ENCODE data around the gene ALG10B. TPM values are rescaled to one million over a fixed set of nuclear protein-coding genes. Genes with fewer than 3 reads are reported as not detected.

Gene ALG10B
- total and polyA plus RNA-seq, 2 of the 4 experiments (the other 2 are of a cell fraction), result 2.9 to 3.6 TPM

- no peak for TF ChIP-seq NFE2L2 (IDR thresholded peaks at IDR 0.05; ENCODE audit: low read depth, low read length)
- TF ChIP-seq MAZ (IDR thresholded peaks at IDR 0.05; ENCODE audit: borderline replicate concordance, low read depth, low read length), result no peak
- TF ChIP-seq RAD21 (IDR thresholded peaks at IDR 0.05; ENCODE audit: low read length), result no peak
- no peak for TF ChIP-seq CEBPB (IDR thresholded peaks at IDR 0.05; ENCODE audit: low read depth, low read length)
- no peak for TF ChIP-seq BHLHE40 (IDR thresholded peaks at IDR 0.05; ENCODE audit: low read depth, low read length)
- no peak for TF ChIP-seq MAFK (IDR thresholded peaks at IDR 0.05; ENCODE audit: low read depth, low read length)
- TF ChIP-seq RCOR1 (IDR thresholded peaks at IDR 0.05; ENCODE audit: insufficient replicate concordance, low read length), result no peak
- no peak for TF ChIP-seq CHD1 (IDR thresholded peaks at IDR 0.05; ENCODE audit: low read depth, low read length)
- TF ChIP-seq CTCF (conservative IDR thresholded peaks at IDR 0.05; ENCODE audit: low read depth, low read length), result no peak
- no peak for TF ChIP-seq RFX5 (IDR thresholded peaks at IDR 0.05; ENCODE audit: low read depth, low read length)
- TF ChIP-seq MXI1 (IDR thresholded peaks at IDR 0.05; ENCODE audit: borderline replicate concordance, low read depth, low read length), result no peak
- TF ChIP-seq POLR2A (IDR thresholded peaks at IDR 0.05; ENCODE audit: low read depth, low read length), result no peak
- no peak for TF ChIP-seq USF2 (IDR thresholded peaks at IDR 0.05; ENCODE audit: low read depth, low read length)
- TF ChIP-seq FOS (IDR thresholded peaks at IDR 0.05; ENCODE audit: low read depth, low read length), result no peak
- no peak for TF ChIP-seq SMC3 (IDR thresholded peaks at IDR 0.05; ENCODE audit: low read depth, low read length)
- TF ChIP-seq ELK1 (IDR thresholded peaks at IDR 0.05; ENCODE audit: borderline replicate concordance, low read depth, low read length), result no peak
- Histone ChIP-seq H4K20me1 (ENCODE audit: insufficient read depth, low read length) (no peaks in the 10 kb centered on the region), H3K36me3 (ENCODE audit: control insufficient read depth, insufficient read depth, low read length) (no peaks in the 10 kb centered on the region), H2BK15ac (ENCODE audit: low read depth, low read length) (no peak overlapping the region), H3K79me1 (ENCODE audit: low read depth in 1 of 2, low read length in 2 of 2) (no peaks in the 10 kb centered on the region), H3K23ac (ENCODE audit: low read depth, low read length) (no peak overlapping the region), H3K4me2 (ENCODE audit: low read depth, low read length) (no peak overlapping the region), H4K5ac (ENCODE audit: low read depth, low read length) (no peak overlapping the region), H3K18ac (ENCODE audit: low read depth, low read length) (no peak overlapping the region), H4K8ac (ENCODE audit: low read depth in 2 of 2, low read length in 2 of 2) (no peak overlapping the region), H3K9ac (ENCODE audit: low read depth, low read length) (no peak overlapping the region), H2BK5ac (ENCODE audit: low read depth, low read length, poor library complexity, severe bottlenecking) (no peak overlapping the region), H2AK5ac (ENCODE audit: low read depth, low read length) (no peak overlapping the region), H3K4me1 (ENCODE audit: control insufficient read depth, insufficient read depth, low read length) (no peaks in the 10 kb centered on the region), H2BK120ac (ENCODE audit: low read depth, low read length) (no peak overlapping the region), H2AK9ac (replicated peaks; ENCODE audit: low read depth, low read length, poor library complexity) (no peak overlapping the region), H4K91ac (ENCODE audit: insufficient read depth, low read depth, low read length) (no peak overlapping the region), H3K27ac (ENCODE audit: insufficient read depth, low read length) (no peak overlapping the region), H3K14ac (replicated peaks; ENCODE audit: low read depth, low read length) (no peak overlapping the region), H3K9me3 (ENCODE audit: control insufficient read depth, insufficient read depth, low read length) (no peaks in the 10 kb centered on the region), H3K27me3 (ENCODE audit: control insufficient read depth, insufficient read depth, low read length) (no peaks in the 10 kb centered on the region), H3K56ac (ENCODE audit: extremely low read depth, insufficient read depth, low read length) (no peak overlapping the region), H2BK20ac (ENCODE audit: low read depth, low read length) (no peak overlapping the region), H3K4me3 (ENCODE audit: insufficient read depth, low read depth, low read length) (no peak overlapping the region), H3K4ac (ENCODE audit: low read depth, low read length) (no peak overlapping the region), H3K9me1 (ENCODE audit: insufficient read depth, low read length) (no peaks in the 10 kb centered on the region), H2AFZ (replicated peaks; ENCODE audit: low read length, poor library complexity) (no peak overlapping the region)
- BruUV-seq (replicated peaks), result no TSS peak
- dilution Hi-C loops (cut with HindIII; ENCODE audit: low sequenced_read_pairs, unreplicated experiment), result no loop called here
- WGBS, 2 experiments (ENCODE audit: extremely low coverage in 2 of 2, insufficient read length in 1 of 2), result no CpG with 5 or more reads among the region's 1 CpG
- DNase-seq (no peak), ATAC-seq (ENCODE audit: low read depth) (no peak)
- intact Hi-C loops (cut with micrococcal nuclease), result no loop called here
- POLR2A ChIA-PET (ENCODE audit: unreplicated experiment), result no interaction called here
- CTCF ChIA-PET, result no interaction called here
- in situ Hi-C loops (cut with MboI; ENCODE audit: low sequenced_read_pairs), result no loop called here
Measured at GRCh38 chr12:38332814-38333213, 16.2 kb downstream of the ALG10B start.
